ENCODE measurements around the gene EHF.

EHF gene

DNA sequence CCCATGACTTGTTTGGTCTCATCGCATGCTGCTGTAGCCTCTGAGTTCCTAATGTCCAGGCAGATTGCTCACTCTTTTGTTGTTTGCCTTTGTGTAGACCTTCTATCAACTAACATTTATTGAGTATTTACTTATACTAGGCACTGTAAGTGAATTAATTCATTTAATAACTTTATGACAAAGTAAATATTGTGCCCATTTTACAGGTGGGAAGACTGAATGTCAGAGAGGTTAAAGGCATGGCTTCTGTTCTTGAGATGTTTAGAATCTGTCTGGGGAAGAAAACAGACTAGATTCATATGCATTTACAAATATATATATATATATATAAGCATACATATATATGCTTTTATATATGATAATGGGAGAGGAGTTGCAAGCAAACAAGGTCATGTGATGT is 27.1 kb downstream of the EHF start:
- H3K9me2 ChIP-seq (replicated peaks; ENCODE audit: insufficient read depth, low read length): no peaks in the 10 kb centered on the region
- no peak overlapping the region for H3K27ac ChIP-seq (ENCODE audit: low read depth, low read length)
- TF ChIP-seq, protein P1, sequence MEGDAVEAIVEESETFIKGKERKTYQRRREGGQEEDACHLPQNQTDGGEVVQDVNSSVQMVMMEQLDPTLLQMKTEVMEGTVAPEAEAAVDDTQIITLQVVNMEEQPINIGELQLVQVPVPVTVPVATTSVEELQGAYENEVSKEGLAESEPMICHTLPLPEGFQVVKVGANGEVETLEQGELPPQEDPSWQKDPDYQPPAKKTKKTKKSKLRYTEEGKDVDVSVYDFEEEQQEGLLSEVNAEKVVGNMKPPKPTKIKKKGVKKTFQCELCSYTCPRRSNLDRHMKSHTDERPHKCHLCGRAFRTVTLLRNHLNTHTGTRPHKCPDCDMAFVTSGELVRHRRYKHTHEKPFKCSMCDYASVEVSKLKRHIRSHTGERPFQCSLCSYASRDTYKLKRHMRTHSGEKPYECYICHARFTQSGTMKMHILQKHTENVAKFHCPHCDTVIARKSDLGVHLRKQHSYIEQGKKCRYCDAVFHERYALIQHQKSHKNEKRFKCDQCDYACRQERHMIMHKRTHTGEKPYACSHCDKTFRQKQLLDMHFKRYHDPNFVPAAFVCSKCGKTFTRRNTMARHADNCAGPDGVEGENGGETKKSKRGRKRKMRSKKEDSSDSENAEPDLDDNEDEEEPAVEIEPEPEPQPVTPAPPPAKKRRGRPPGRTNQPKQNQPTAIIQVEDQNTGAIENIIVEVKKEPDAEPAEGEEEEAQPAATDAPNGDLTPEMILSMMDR (IDR thresholded peaks at IDR 0.05; ENCODE audit: insufficient read depth, low read length, poor library complexity, severe bottlenecking): no peak
- no peak for TF ChIP-seq EZH2phosphoT487 (conservative IDR thresholded peaks at IDR 0.05; ENCODE audit: low read length)
- H3F3A ChIP-seq (ENCODE audit: insufficient read depth): no peaks in the 10 kb centered on the region
- no peaks in the 10 kb centered on the region for H3K9me3 ChIP-seq (ENCODE audit: insufficient read depth, low read length)
- no peaks in the 10 kb centered on the region for H3K27me3 ChIP-seq (ENCODE audit: low read length)
- no peak overlapping the region for H3K4me2 ChIP-seq (ENCODE audit: low read depth, low read length, poor library complexity, severe bottlenecking)
- H2AFZ ChIP-seq (ENCODE audit: low read depth, low read length, severe bottlenecking): no peak overlapping the region
- H4K20me1 ChIP-seq (ENCODE audit: low read depth, low read length): no peaks in the 10 kb centered on the region
- no peak overlapping the region for H3K4me3 ChIP-seq (ENCODE audit: insufficient read depth, low read length, poor library complexity, severe bottlenecking)
- no peaks in the 10 kb centered on the region for H3K79me2 ChIP-seq (ENCODE audit: insufficient read depth, low read length)
- no peaks in the 10 kb centered on the region for H3K36me3 ChIP-seq (ENCODE audit: low read length)
- H3K9ac ChIP-seq (ENCODE audit: low read length): no peak overlapping the region

DNA sequence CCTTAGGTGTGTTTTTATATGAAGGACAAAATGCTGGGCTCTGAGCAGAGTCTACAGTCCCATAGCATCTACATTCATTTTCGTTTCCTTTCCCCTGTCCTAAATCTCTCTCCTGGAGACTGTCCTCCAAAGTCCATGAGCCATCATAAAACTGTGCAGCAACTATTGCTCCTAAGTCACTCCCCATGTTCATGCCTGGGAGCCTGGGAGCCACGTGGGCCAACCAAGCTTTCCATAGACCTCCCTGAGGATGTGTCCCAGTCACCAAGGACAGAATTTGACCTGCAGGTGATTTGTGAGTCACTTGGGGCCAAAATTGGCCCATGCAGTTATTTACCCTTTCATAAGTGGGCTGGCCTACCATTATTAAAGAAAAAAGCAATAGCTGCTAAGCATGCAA is 28.7 kb downstream of the EHF start:
- no peaks in the 10 kb centered on the region for H3K79me2 ChIP-seq (ENCODE audit: insufficient read depth, low read length)
- no peak overlapping the region for H3K4me3 ChIP-seq (ENCODE audit: insufficient read depth, low read length, poor library complexity, severe bottlenecking)
- TF ChIP-seq, protein P1 (IDR thresholded peaks at IDR 0.05; ENCODE audit: insufficient read depth, low read length, poor library complexity, severe bottlenecking): no peak
- TF ChIP-seq EZH2phosphoT487 (conservative IDR thresholded peaks at IDR 0.05; ENCODE audit: low read length): no peak
- H3K9ac ChIP-seq (ENCODE audit: low read length): no peak overlapping the region
- H3F3A ChIP-seq (ENCODE audit: insufficient read depth): no peaks in the 10 kb centered on the region
- no peaks in the 10 kb centered on the region for H4K20me1 ChIP-seq (ENCODE audit: low read depth, low read length)
- H3K27me3 ChIP-seq (ENCODE audit: low read length): no peaks in the 10 kb centered on the region
- H2AFZ ChIP-seq (ENCODE audit: low read depth, low read length, severe bottlenecking): no peak overlapping the region
- H3K36me3 ChIP-seq (ENCODE audit: low read length): no peaks in the 10 kb centered on the region
- H3K4me2 ChIP-seq (ENCODE audit: low read depth, low read length, poor library complexity, severe bottlenecking): no peak overlapping the region
- no peaks in the 10 kb centered on the region for H3K9me2 ChIP-seq (replicated peaks; ENCODE audit: insufficient read depth, low read length)
- no peak overlapping the region for H3K27ac ChIP-seq (ENCODE audit: low read depth, low read length)
- no peaks in the 10 kb centered on the region for H3K9me3 ChIP-seq (ENCODE audit: insufficient read depth, low read length)

DNA sequence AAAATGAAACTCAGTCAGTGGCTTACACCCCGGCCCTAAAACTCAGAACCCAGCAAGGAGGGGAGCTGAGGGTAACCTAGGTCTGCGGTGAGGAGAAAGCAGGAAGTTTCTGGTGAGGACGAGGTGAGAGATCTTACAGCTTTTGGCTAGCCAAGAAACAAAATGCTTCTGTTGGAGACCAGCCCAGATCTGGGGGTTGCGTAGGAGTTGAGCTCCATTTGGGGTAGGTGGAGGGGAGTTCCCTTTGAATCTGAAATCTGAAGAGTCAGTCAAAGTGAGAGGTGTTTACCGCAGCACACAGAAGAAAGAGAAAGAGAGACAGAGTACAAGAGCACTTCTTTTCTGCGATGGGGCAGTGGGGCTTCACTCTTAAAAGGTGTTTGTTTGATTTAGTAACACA is 29.6 kb downstream of the EHF start:
- H3K4me3 ChIP-seq (ENCODE audit: insufficient read depth, low read length, poor library complexity, severe bottlenecking): no peak overlapping the region
- no peaks in the 10 kb centered on the region for H3K36me3 ChIP-seq (ENCODE audit: low read length)
- H3K27me3 ChIP-seq (ENCODE audit: low read length): no peaks in the 10 kb centered on the region
- H3K9me3 ChIP-seq (ENCODE audit: insufficient read depth, low read length): no peaks in the 10 kb centered on the region
- no peaks in the 10 kb centered on the region for H3K9me2 ChIP-seq (replicated peaks; ENCODE audit: insufficient read depth, low read length)
- no peak overlapping the region for H3K9ac ChIP-seq (ENCODE audit: low read length)
- no peak overlapping the region for H3K27ac ChIP-seq (ENCODE audit: low read depth, low read length)
- H3K4me2 ChIP-seq (ENCODE audit: low read depth, low read length, poor library complexity, severe bottlenecking): no peak overlapping the region
- H4K20me1 ChIP-seq (ENCODE audit: low read depth, low read length): no peaks in the 10 kb centered on the region
- TF ChIP-seq, protein P1 (IDR thresholded peaks at IDR 0.05; ENCODE audit: insufficient read depth, low read length, poor library complexity, severe bottlenecking): no peak
- TF ChIP-seq EZH2phosphoT487 (conservative IDR thresholded peaks at IDR 0.05; ENCODE audit: low read length): no peak
- H3K79me2 ChIP-seq (ENCODE audit: insufficient read depth, low read length): no peaks in the 10 kb centered on the region
- no peaks in the 10 kb centered on the region for H3F3A ChIP-seq (ENCODE audit: insufficient read depth)
- H2AFZ ChIP-seq (ENCODE audit: low read depth, low read length, severe bottlenecking): no peak overlapping the region
